Measurements from ENCODE around the gene SLC6A20. TPM values are rescaled to one million over a fixed set of nuclear protein-coding genes. Genes with fewer than 3 reads are reported as not detected.
"Not testable (repeated sequence)": the region's sequence is repeated elsewhere in the genome, so short reads cannot be mapped to it uniquely, and the experiment has no call there.

SLC6A20 gene
- total RNA-seq, 2 experiments from 2014 or later = not detected

- H3K36me3 Mint-ChIP-seq (ENCODE audit: low read depth) = no peaks in the 10 kb centered on the region
- intact Hi-C loops (cut with micrococcal nuclease) = no loop called here
- no peak for TF ChIP-seq CTCF (IDR thresholded peaks at IDR 0.05)
- H3K9me3 Mint-ChIP-seq = no peaks in the 10 kb centered on the region
- ATAC-seq (no peak), DNase-seq (no peak)
- CTCF ChIA-PET = interaction anchor here (1.2 to 6.1 kb wide), 7 partner anchors 9 to 619 kb away, joined by 3 to 54 read pairs (median 8); no protein-coding TSS in a partner anchor
- POLR2A ChIA-PET = no interaction called here
- peaks cover 3% of the 10 kb centered on the region for H3K27me3 Mint-ChIP-seq
- no peak overlapping the region for H3K4me3 Mint-ChIP-seq
- no peak overlapping the region for H3K27ac Mint-ChIP-seq
- peaks cover 2% of the 10 kb centered on the region for H3K4me1 Mint-ChIP-seq (ENCODE audit: low read depth)
Observed at GRCh38 chr3:45758871-45759270, 37.5 kb downstream of the SLC6A20 start.

GRCh38 chr3:45757141-45757540 lies 39.2 kb downstream of the SLC6A20 start:
- H3K4me1 Mint-ChIP-seq (ENCODE audit: low read depth); CTCF ChIA-PET; DNase-seq; intact Hi-C loops (cut with micrococcal nuclease); H3K36me3 Mint-ChIP-seq (ENCODE audit: low read depth); H3K27me3 Mint-ChIP-seq; H3K4me3 Mint-ChIP-seq; POLR2A ChIA-PET; H3K27ac Mint-ChIP-seq; ATAC-seq; H3K9me3 Mint-ChIP-seq: not testable (repeated sequence)

- CTCF ChIA-PET = interaction anchor here (1.3 kb wide), 1 partner anchor 323 kb away, joined by 7 read pairs; no protein-coding TSS in a partner anchor
- POLR2A ChIA-PET = no interaction called here
- intact Hi-C loops (cut with micrococcal nuclease) = no loop called here
Observed at GRCh38 chr3:45756055-45756454, 40.3 kb downstream of the SLC6A20 start.

GRCh38 chr3:45754461-45754860 lies 41.9 kb downstream of the SLC6A20 start:
- intact Hi-C loops (cut with micrococcal nuclease) = no loop called here
- ChIA-PET POLR2A (interaction anchor here (0.6 kb wide), 1 partner anchor 908 kb away, joined by 3 read pairs; no protein-coding TSS in a partner anchor), CTCF (interaction anchor here (1.3 to 1.6 kb wide), 2 partner anchors 175 to 324 kb away, joined by 5 to 7 read pairs; no protein-coding TSS in a partner anchor)
- DNase-seq (no peak), ATAC-seq (no peak)
- Mint-ChIP-seq H3K27ac (no peak overlapping the region), H3K4me1 (ENCODE audit: low read depth) (no peaks in the 10 kb centered on the region), H3K36me3 (ENCODE audit: low read depth) (no peaks in the 10 kb centered on the region), H3K9me3 (no peaks in the 10 kb centered on the region), H3K27me3 (no peaks in the 10 kb centered on the region), H3K4me3 (no peak overlapping the region)
- no peak for TF ChIP-seq CTCF (IDR thresholded peaks at IDR 0.05)

More at GRCh38 chr3:45756055-45756454, 40.3 kb downstream of the SLC6A20 start:
- DNase-seq = no peak
- Mint-ChIP-seq H3K4me3 (no peak overlapping the region), H3K36me3 (ENCODE audit: low read depth) (no peaks in the 10 kb centered on the region), H3K4me1 (ENCODE audit: low read depth) (no peaks in the 10 kb centered on the region), H3K27me3 (peaks cover 3% of the 10 kb centered on the region), H3K9me3 (no peaks in the 10 kb centered on the region), H3K27ac (no peak overlapping the region)
- no peak for ATAC-seq
- TF ChIP-seq CTCF (IDR thresholded peaks at IDR 0.05) = no peak

GRCh38 chr3:45753095-45753494 lies 43.2 kb downstream of the SLC6A20 start:
- ATAC-seq (no peak), DNase-seq (no peak)
- H3K4me3 Mint-ChIP-seq = no peak overlapping the region
- intact Hi-C loops (cut with micrococcal nuclease) = no loop called here
- no peaks in the 10 kb centered on the region for H3K27me3 Mint-ChIP-seq
- TF ChIP-seq CTCF (IDR thresholded peaks at IDR 0.05) = no peak
- H3K27ac Mint-ChIP-seq = no peak overlapping the region
- no peaks in the 10 kb centered on the region for H3K4me1 Mint-ChIP-seq (ENCODE audit: low read depth)
- ChIA-PET CTCF (interaction anchor here (1.0 to 3.0 kb wide), 3 partner anchors 176 to 326 kb away, joined by 3 to 10 read pairs (median 3); no protein-coding TSS in a partner anchor), POLR2A (no interaction called here)
- H3K9me3 Mint-ChIP-seq = no peaks in the 10 kb centered on the region
- peaks cover 1% of the 10 kb centered on the region for H3K36me3 Mint-ChIP-seq (ENCODE audit: low read depth)

Data from activated CD8-positive, alpha-beta T cell treated with anti-CD3 and anti-CD28 coated beads for 36 hours (primary cell).